Prostate gland (tissue), 2 donors: Measurements from ENCODE around the gene LCE2C.

Experiments
- CTCF ChIP-seq, 4 experiments: fragments of 200-600 bp in 2 of 4; fragments of 450-650 bp in 2 of 4; sonication (generic) in 2 of 4; IDR thresholded peaks; 1 replicate in 3 of 4; 2 replicates in 1 of 4; pipeline ENCODE4 v1.5.1; 2016 to 2019; ENCODE audit warnings: antibody characterized with exemption in 4 of 4, mild to moderate bottlenecking in 2 of 4, moderate library complexity in 2 of 4
- POLR2A ChIP-seq: fragments of 450-650 bp; IDR thresholded peaks from one replicate; pipeline ENCODE4 v1.6.1; 2016; ENCODE audit warnings: antibody characterized with exemption, mild to moderate bottlenecking

GRCh38 chr1:152630596-152630995 is 44.5 kb upstream of the LCE2C start:
- TF ChIP-seq POLR2A = no peak
- TF ChIP-seq CTCF (IDR thresholded peaks at IDR 0.05) = no peak
